RWPE2 (cell line): ENCODE measurements around the gene CEP170B.

Experiments
- ATAC-seq: fragments of 200-7000 bp; cut with Tn5 transposase; 3 replicates; pipeline ENCODE4 v1.9.1; 2021; ENCODE audit warnings: low read depth
- DNase-seq: peaks from one replicate; pipeline ENCODE4 v3.0.0-alpha.2; 2020; ENCODE audit warnings: low spot score
- H3K27ac ChIP-seq: fragments of 450-650 bp; 2 replicates; pipeline ENCODE4 v1.5.1; 2017; ENCODE audit warnings: mild to moderate bottlenecking; ENCODE audit not compliant: poor library complexity, severe bottlenecking
- H3K27me3 ChIP-seq: fragments of 250-450 bp; sonication (Bioruptor Pico); 2 replicates; pipeline ENCODE4 v1.5.1; 2021; ENCODE audit warnings: mild to moderate bottlenecking, moderate library complexity; ENCODE audit not compliant: insufficient read depth, poor library complexity, severe bottlenecking
- H3K36me3 ChIP-seq: fragments of 250-450 bp; sonication (Bioruptor Pico); 2 replicates; pipeline ENCODE4 v1.5.1; 2020; ENCODE audit warnings: low read depth, mild to moderate bottlenecking, moderate library complexity
- H3K4me1 ChIP-seq: fragments of 250-450 bp; sonication (Bioruptor Pico); 2 replicates; pipeline ENCODE4 v1.5.1; 2021; ENCODE audit warnings: mild to moderate bottlenecking, moderate library complexity; ENCODE audit not compliant: insufficient read depth, poor library complexity, severe bottlenecking
- H3K4me3 ChIP-seq: fragments of 250-450 bp; sonication (Bioruptor Pico); 2 replicates; pipeline ENCODE4 v1.5.1; 2021; ENCODE audit warnings: mild to moderate bottlenecking, moderate library complexity; ENCODE audit not compliant: severe bottlenecking
- H3K9me3 ChIP-seq: fragments of 250-450 bp; sonication (Bioruptor Pico); 2 replicates; pipeline ENCODE4 v1.5.1; 2021; ENCODE audit warnings: mild to moderate bottlenecking, moderate library complexity; ENCODE audit not compliant: severe bottlenecking
- CTCF ChIP-seq: fragments of 450-650 bp; IDR thresholded peaks from one replicate; pipeline ENCODE4 v1.5.1; 2017; ENCODE audit warnings: mild to moderate bottlenecking, moderate library complexity; ENCODE audit not compliant: poor library complexity, severe bottlenecking

The CEP170B gene

DNA sequence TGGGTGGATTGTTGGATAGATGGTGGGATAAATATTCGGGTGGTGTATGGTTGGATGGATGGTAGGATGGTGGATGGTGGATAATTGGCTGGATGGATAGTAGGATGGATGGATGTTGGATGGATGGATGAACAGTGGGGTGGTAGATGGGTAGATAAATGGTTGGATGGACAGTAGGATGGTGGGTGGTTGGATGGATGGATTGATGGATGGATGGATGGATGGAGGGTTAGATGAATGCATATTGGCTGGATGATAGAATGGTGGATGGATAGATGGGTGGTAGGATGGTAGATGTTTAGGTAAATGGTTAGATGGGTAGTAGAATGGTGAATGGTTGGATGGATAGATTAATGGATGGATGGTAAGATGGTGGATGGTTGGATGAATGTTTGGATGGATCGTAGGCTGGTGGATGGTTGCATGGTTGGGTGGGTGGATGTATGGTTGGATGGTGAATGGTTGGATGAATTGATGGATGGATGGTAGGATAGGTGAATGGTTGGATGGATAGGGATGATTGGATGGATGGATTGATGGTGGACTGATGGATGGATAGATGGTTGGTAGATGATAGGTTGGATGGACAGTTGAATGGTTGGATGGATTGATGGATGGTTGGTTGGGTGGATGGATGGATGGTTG, 40.6 kb upstream of the CEP170B start:
- peak; percentile 3 for DNase-seq
- no peak overlapping the region for H3K4me3 ChIP-seq

DNA sequence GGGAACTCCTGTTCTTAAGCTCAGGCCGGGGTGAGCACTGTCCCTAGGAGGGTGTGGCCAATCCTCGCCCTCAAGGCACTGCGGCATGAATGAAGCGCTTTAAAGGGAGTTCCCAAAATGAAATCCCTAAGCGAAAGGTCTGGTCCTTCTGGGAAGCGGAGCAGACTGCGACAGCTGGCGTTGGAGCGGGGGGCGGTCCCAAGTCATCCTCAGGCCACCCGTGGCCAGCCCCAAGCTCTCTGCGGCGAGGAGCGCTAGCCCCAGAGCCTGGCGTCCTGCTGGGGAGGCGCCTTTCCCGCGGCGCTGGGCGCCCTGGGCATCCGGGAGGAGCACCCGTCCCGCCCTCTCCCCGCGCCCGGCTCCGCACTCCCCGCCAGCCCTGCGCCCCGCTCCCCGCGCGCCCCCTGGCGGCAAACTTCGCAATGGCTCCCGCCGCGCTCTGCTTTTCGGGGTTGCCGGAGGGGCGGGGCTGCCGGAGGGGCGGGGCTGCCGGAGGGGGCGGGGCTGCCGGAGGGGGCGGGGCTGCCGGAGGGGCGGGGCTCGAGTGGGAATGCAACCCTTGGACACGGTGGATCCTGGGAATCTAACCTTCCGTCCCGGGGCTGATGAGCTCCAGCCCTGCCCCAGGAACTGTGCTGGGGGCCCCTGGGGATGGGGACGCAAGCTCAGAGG, 38.7 kb upstream of the CEP170B start:
- peak; percentile 99 for TF ChIP-seq CTCF
- H3K27ac ChIP-seq = no peak overlapping the region

More for the DNA sequence above, 40.6 kb upstream of the CEP170B start:
- no peak overlapping the region for H3K27ac ChIP-seq
- ATAC-seq = no peak
- H3K27me3 ChIP-seq = no peaks in the 10 kb centered on the region
- no peak for TF ChIP-seq CTCF
- no peaks in the 10 kb centered on the region for H3K9me3 ChIP-seq
- no peaks in the 10 kb centered on the region for H3K36me3 ChIP-seq
- H3K4me1 ChIP-seq = no peaks in the 10 kb centered on the region

GRCh38 chr14:104826861-104827176, 38.2 kb upstream of the CEP170B start:
- Histone ChIP-seq H3K27ac (no peak overlapping the region), H3K36me3 (no peaks in the 10 kb centered on the region), H3K4me1 (no peaks in the 10 kb centered on the region), H3K9me3 (no peaks in the 10 kb centered on the region), H3K27me3 (no peaks in the 10 kb centered on the region), H3K4me3 (peak overlapping the region; percentile 39)
- DNase-seq = no peak
- no peak for ATAC-seq
- TF ChIP-seq CTCF = no peak

More for the DNA sequence above, 38.7 kb upstream of the CEP170B start:
- no peaks in the 10 kb centered on the region for H3K4me1 ChIP-seq
- peak overlapping the region; percentile 39 for H3K4me3 ChIP-seq
- ATAC-seq (peak; percentile 76), DNase-seq (peak; percentile 89)
- no peaks in the 10 kb centered on the region for H3K27me3 ChIP-seq
- no peaks in the 10 kb centered on the region for H3K9me3 ChIP-seq
- no peaks in the 10 kb centered on the region for H3K36me3 ChIP-seq

- TF ChIP-seq CTCF = peak; percentile 46
- no peaks in the 10 kb centered on the region for H3K36me3 ChIP-seq
- H3K4me3 ChIP-seq = peak overlapping the region; percentile 39
- DNase-seq (peak; percentile 75), ATAC-seq (peak; percentile 66)
- H3K27ac ChIP-seq = no peak overlapping the region
- H3K27me3 ChIP-seq = no peaks in the 10 kb centered on the region
- H3K9me3 ChIP-seq = no peaks in the 10 kb centered on the region
- H3K4me1 ChIP-seq = no peaks in the 10 kb centered on the region
These were observed 37.7 kb upstream of the CEP170B start for GRCh38 chr14:104827177-104828055.
